Tibial nerve (tissue), 4 donors: Measurements from ENCODE around the gene MFSD12. TPM values are rescaled to one million over a fixed set of nuclear protein-coding genes. Genes with fewer than 3 reads are reported as not detected.
A peak's percentile ranks its signal among the peaks of the same experiment; 100 is the strongest.

Source experiments
- DNase-seq, 2 donors: peaks; one replicate each; pipeline ENCODE4 v3.0.0-alpha.2; 2019; ENCODE audit warnings: low spot score in 2 of 2
- H3K27ac ChIP-seq, 4 donors: fragments of 200-600 bp; sonication (generic) in 3 of 4; one replicate each; pipeline ENCODE4 v1.5.1; 2017 to 2019; ENCODE audit warnings: mild to moderate bottlenecking in 1 of 4
- H3K27me3 ChIP-seq, 2 donors: fragments of 200-600 bp; sonication (generic) in 1 of 2; one replicate each; pipeline versions ENCODE4 v1.5.1 to v1.6.0; 2017 to 2019
- H3K36me3 ChIP-seq, 3 donors: fragments of 200-600 bp; sonication (generic); one replicate each; pipeline ENCODE4 v1.5.1; 2018 to 2019
- H3K4me1 ChIP-seq, 4 donors: fragments of 200-600 bp; sonication (generic) in 3 of 4; one replicate each; pipeline ENCODE4 v1.5.1; 2017 to 2019
- H3K4me3 ChIP-seq, 4 donors: fragments of 200-600 bp; sonication (generic) in 3 of 4; one replicate each; pipeline ENCODE4 v1.5.1; 2017 to 2019; ENCODE audit warnings: mild to moderate bottlenecking in 1 of 4, moderate library complexity in 1 of 4
- H3K9me3 ChIP-seq, 4 donors: fragments of 200-600 bp; sonication (generic) in 3 of 4; one replicate each; pipeline ENCODE4 v1.5.1; 2017 to 2019
- EP300 ChIP-seq, 2 donors: sonication (generic); formaldehyde crosslinking; IDR thresholded peaks; one replicate each; pipeline ENCODE4 v1.6.1; 2017; ENCODE audit warnings: antibody characterized with exemption in 2 of 2, mild to moderate bottlenecking in 1 of 2
- POLR2A ChIP-seq, 2 donors: fragments of 450-650 bp; IDR thresholded peaks; one replicate each; pipeline ENCODE4 v1.6.1; 2017; ENCODE audit warnings: antibody characterized with exemption in 2 of 2, mild to moderate bottlenecking in 2 of 2, moderate library complexity in 2 of 2
- WGBS, 2 donors: methylation state at CpG; one replicate each; pipeline ENCODE4 v1.1.5; 2018; 5-methylcytosine and 5-hydroxymethylcytosine counted together
- total RNA-seq, 4 donors: library from RNA; depleted of rRNA; stranded (reverse); fragments of >200 nt; gene quantifications; one replicate each; pipeline ENCODE4 v1.1.0, GENCODE V29; 2016
- TF ChIP-seq, protein P1 (sequence below), 5 experiments: fragments of 200-600 bp in 3 of 5; fragments of 450-650 bp in 2 of 5; sonication (generic) in 3 of 5; IDR thresholded peaks; one replicate each; pipeline ENCODE4 v1.5.1; 2016 to 2019; ENCODE audit warnings: antibody characterized with exemption in 5 of 5, mild to moderate bottlenecking in 3 of 5, moderate library complexity in 2 of 5

Gene MFSD12
- total RNA-seq, 4 donors from 2014 or later, result 45.7 to 108 (median 62.8) TPM

GRCh38 chr19:3545669-3546034, 11.7 kb downstream of the MFSD12 start:
- no peak for DNase-seq
- H3K27me3 ChIP-seq, result no peaks in the 10 kb centered on the region
- peaks cover 0 to 46% (median 7%) of the 10 kb centered on the region in 4 donors for H3K4me1 ChIP-seq
- WGBS, 2 donors, result 75 to 80% methylated on average over 10 of the region's 10 CpGs
- no peaks in the 10 kb centered on the region for H3K9me3 ChIP-seq
- peaks cover 0 to 74% (median 6%) of the 10 kb centered on the region in 3 donors for H3K36me3 ChIP-seq
- no peak for TF ChIP-seq POLR2A (IDR thresholded peaks at IDR 0.05)
- no peak for TF ChIP-seq EP300 (IDR thresholded peaks at IDR 0.05)
- TF ChIP-seq, protein P1, sequence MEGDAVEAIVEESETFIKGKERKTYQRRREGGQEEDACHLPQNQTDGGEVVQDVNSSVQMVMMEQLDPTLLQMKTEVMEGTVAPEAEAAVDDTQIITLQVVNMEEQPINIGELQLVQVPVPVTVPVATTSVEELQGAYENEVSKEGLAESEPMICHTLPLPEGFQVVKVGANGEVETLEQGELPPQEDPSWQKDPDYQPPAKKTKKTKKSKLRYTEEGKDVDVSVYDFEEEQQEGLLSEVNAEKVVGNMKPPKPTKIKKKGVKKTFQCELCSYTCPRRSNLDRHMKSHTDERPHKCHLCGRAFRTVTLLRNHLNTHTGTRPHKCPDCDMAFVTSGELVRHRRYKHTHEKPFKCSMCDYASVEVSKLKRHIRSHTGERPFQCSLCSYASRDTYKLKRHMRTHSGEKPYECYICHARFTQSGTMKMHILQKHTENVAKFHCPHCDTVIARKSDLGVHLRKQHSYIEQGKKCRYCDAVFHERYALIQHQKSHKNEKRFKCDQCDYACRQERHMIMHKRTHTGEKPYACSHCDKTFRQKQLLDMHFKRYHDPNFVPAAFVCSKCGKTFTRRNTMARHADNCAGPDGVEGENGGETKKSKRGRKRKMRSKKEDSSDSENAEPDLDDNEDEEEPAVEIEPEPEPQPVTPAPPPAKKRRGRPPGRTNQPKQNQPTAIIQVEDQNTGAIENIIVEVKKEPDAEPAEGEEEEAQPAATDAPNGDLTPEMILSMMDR (IDR thresholded peaks at IDR 0.05), result no peak
- peak overlapping the region in 2 of 4 donors; percentile 54 to 58 for H3K27ac ChIP-seq
- no peak overlapping the region for H3K4me3 ChIP-seq

GRCh38 chr19:3544742-3545668, 12.4 kb downstream of the MFSD12 start:
- H3K27ac ChIP-seq, result peak overlapping the region in 2 of 4 donors; percentile 54 to 58
- DNase-seq, result peak; percentile 56 to 74
- TF ChIP-seq EP300 (IDR thresholded peaks at IDR 0.05), result no peak
- TF ChIP-seq, protein P1 (IDR thresholded peaks at IDR 0.05), result peak; percentile 91 to 96 (median 94)
- no peak overlapping the region for H3K4me3 ChIP-seq
- H3K4me1 ChIP-seq, result peaks cover 0 to 46% (median 7%) of the 10 kb centered on the region in 4 donors
- no peaks in the 10 kb centered on the region for H3K9me3 ChIP-seq
- H3K27me3 ChIP-seq, result no peaks in the 10 kb centered on the region
- 52 to 58% methylated on average over 20 to 30 of the region's 30 CpGs for WGBS, 2 donors
- H3K36me3 ChIP-seq, result peaks cover 0 to 67% (median 6%) of the 10 kb centered on the region in 3 donors

- 64 to 70% methylated on average over 7 to 9 of the region's 9 CpGs for WGBS, 2 donors
- TF ChIP-seq EP300 (IDR thresholded peaks at IDR 0.05), result no peak
- TF ChIP-seq POLR2A (IDR thresholded peaks at IDR 0.05), result no peak
- TF ChIP-seq, protein P1 (IDR thresholded peaks at IDR 0.05), result no peak
- Histone ChIP-seq H3K4me1 (peaks cover 0 to 51% (median 12%) of the 10 kb centered on the region in 4 donors), H3K27me3 (no peaks in the 10 kb centered on the region), H3K4me3 (no peak overlapping the region), H3K27ac (peak overlapping the region in 2 of 4 donors; percentile 54 to 58), H3K9me3 (no peaks in the 10 kb centered on the region), H3K36me3 (peaks cover 0 to 58% (median 6%) of the 10 kb centered on the region in 3 donors)
- no peak for DNase-seq
These were observed 13.4 kb downstream of the MFSD12 start for GRCh38 chr19:3544058-3544376.

GRCh38 chr19:3543150-3544057, 14.0 kb downstream of the MFSD12 start:
- 78 to 84% methylated on average over 29 of the region's 47 CpGs for WGBS, 2 donors
- no peaks in the 10 kb centered on the region for H3K27me3 ChIP-seq
- peaks cover 0 to 57% (median 6%) of the 10 kb centered on the region in 3 donors for H3K36me3 ChIP-seq
- H3K9me3 ChIP-seq, result no peaks in the 10 kb centered on the region
- H3K4me3 ChIP-seq, result no peak overlapping the region
- peaks cover 0 to 51% (median 14%) of the 10 kb centered on the region in 4 donors for H3K4me1 ChIP-seq
- H3K27ac ChIP-seq, result peak overlapping the region in 2 of 4 donors; percentile 28 to 58
- TF ChIP-seq EP300 (IDR thresholded peaks at IDR 0.05) (no peak), POLR2A (IDR thresholded peaks at IDR 0.05) (no peak)
- TF ChIP-seq, protein P1 (IDR thresholded peaks at IDR 0.05), result no peak
- no peak for DNase-seq
